ENCODE results near the gene PODXL2.

Gene PODXL2

GRCh38 chr3:127624063-127624462, 4.9 kb upstream of the PODXL2 start:
- in situ Hi-C loops (cut with MboI; ENCODE audit: low pct_unique_long_range_greater_than_20kb, low sequenced_read_pairs) = no loop called here
- DNase-seq = no peak

GRCh38 chr3:127625821-127626220, 3.2 kb upstream of the PODXL2 start:
- in situ Hi-C loops (cut with MboI; ENCODE audit: low pct_unique_long_range_greater_than_20kb, low sequenced_read_pairs) = no loop called here
- no peak for DNase-seq

- in situ Hi-C loops (cut with MboI; ENCODE audit: low pct_unique_long_range_greater_than_20kb, low sequenced_read_pairs) = no loop called here
- no peak for DNase-seq
These were observed 578 bp upstream of the PODXL2 start for GRCh38 chr3:127628426-127628787.

- peak; percentile 25 for DNase-seq
- in situ Hi-C loops (cut with MboI; ENCODE audit: low pct_unique_long_range_greater_than_20kb, low sequenced_read_pairs) = no loop called here
These were observed 750 bp downstream of the PODXL2 start for GRCh38 chr3:127629467-127630403.

- DNase-seq = no peak
- in situ Hi-C loops (cut with MboI; ENCODE audit: low pct_unique_long_range_greater_than_20kb, low sequenced_read_pairs) = no loop called here
These were observed 2.1 kb downstream of the PODXL2 start for GRCh38 chr3:127630811-127631714.

GRCh38 chr3:127632035-127632820, 3.2 kb downstream of the PODXL2 start:
- no peak for DNase-seq
- in situ Hi-C loops (cut with MboI; ENCODE audit: low pct_unique_long_range_greater_than_20kb, low sequenced_read_pairs) = no loop called here

GRCh38 chr3:127634653-127635052, 5.7 kb downstream of the PODXL2 start:
- DNase-seq = no peak
- in situ Hi-C loops (cut with MboI; ENCODE audit: low pct_unique_long_range_greater_than_20kb, low sequenced_read_pairs) = no loop called here

GRCh38 chr3:127637546-127637945, 8.6 kb downstream of the PODXL2 start:
- in situ Hi-C loops (cut with MboI; ENCODE audit: low pct_unique_long_range_greater_than_20kb, low sequenced_read_pairs) = no loop called here
- DNase-seq = peak; percentile 79

GRCh38 chr3:127637971-127638370, 9.0 kb downstream of the PODXL2 start:
- DNase-seq = no peak
- in situ Hi-C loops (cut with MboI; ENCODE audit: low pct_unique_long_range_greater_than_20kb, low sequenced_read_pairs) = no loop called here

- in situ Hi-C loops (cut with MboI; ENCODE audit: low pct_unique_long_range_greater_than_20kb, low sequenced_read_pairs) = no loop called here
- no peak for DNase-seq
These were observed 10.4 kb downstream of the PODXL2 start for GRCh38 chr3:127639173-127640041.

- no peak for DNase-seq
- in situ Hi-C loops (cut with MboI; ENCODE audit: low pct_unique_long_range_greater_than_20kb, low sequenced_read_pairs) = no loop called here
These were observed 11.0 kb downstream of the PODXL2 start for GRCh38 chr3:127640042-127640355.

GRCh38 chr3:127644641-127645370, 15.8 kb downstream of the PODXL2 start:
- in situ Hi-C loops (cut with MboI; ENCODE audit: low pct_unique_long_range_greater_than_20kb, low sequenced_read_pairs) = no loop called here

GRCh38 chr3:127645371-127646015, 16.5 kb downstream of the PODXL2 start:
- in situ Hi-C loops (cut with MboI; ENCODE audit: low pct_unique_long_range_greater_than_20kb, low sequenced_read_pairs) = no loop called here
- DNase-seq = no peak

More at GRCh38 chr3:127644641-127645370, 15.8 kb downstream of the PODXL2 start:
- no peak for DNase-seq

GRCh38 chr3:127646501-127647046, 17.6 kb downstream of the PODXL2 start:
- in situ Hi-C loops (cut with MboI; ENCODE audit: low pct_unique_long_range_greater_than_20kb, low sequenced_read_pairs) = no loop called here
- DNase-seq = no peak

GRCh38 chr3:127647166-127647844, 18.3 kb downstream of the PODXL2 start:
- in situ Hi-C loops (cut with MboI; ENCODE audit: low pct_unique_long_range_greater_than_20kb, low sequenced_read_pairs) = no loop called here
- no peak for DNase-seq

GRCh38 chr3:127647845-127648204, 18.8 kb downstream of the PODXL2 start:
- in situ Hi-C loops (cut with MboI; ENCODE audit: low pct_unique_long_range_greater_than_20kb, low sequenced_read_pairs) = no loop called here

GRCh38 chr3:127650236-127650635, 21.3 kb downstream of the PODXL2 start:
- no peak for DNase-seq
- in situ Hi-C loops (cut with MboI; ENCODE audit: low pct_unique_long_range_greater_than_20kb, low sequenced_read_pairs) = no loop called here

More at GRCh38 chr3:127647845-127648204, 18.8 kb downstream of the PODXL2 start:
- DNase-seq = no peak
